Natural killer cell (primary cell): ENCODE measurements around the gene METTL26. TPM values are rescaled to one million over a fixed set of nuclear protein-coding genes. Genes with fewer than 3 reads are reported as not detected.

Experiments
- ATAC-seq, 3 donors: fragments of 150-1000 bp in 2 of 3; fragments of 200-7000 bp in 1 of 3; cut with Tn5 transposase; 1 replicate in 1 of 3; 2 replicates in 2 of 3; pipeline ENCODE4 v1.10.0; 2021; ENCODE audit warnings: mild to moderate bottlenecking in 2 of 3, moderate library complexity in 2 of 3
- DNase-seq, 2 donors: peaks; one replicate each; pipeline versions ENCODE4 v3.0.0 to v3.0.0-alpha.2; 2013 to 2021; ENCODE audit warnings: mixed read lengths in 1 of 2
- H3K27ac ChIP-seq: one replicate; pipeline ENCODE4 v1.5.1; 2013; ENCODE audit warnings: mild to moderate bottlenecking, low read length
- H3K27me3 ChIP-seq: one replicate; pipeline ENCODE4 v1.6.1; 2013; ENCODE audit warnings: low read length; ENCODE audit not compliant: control insufficient read depth, insufficient read depth
- H3K36me3 ChIP-seq: one replicate; pipeline ENCODE4 v1.6.1; 2013; ENCODE audit warnings: low read length; ENCODE audit not compliant: control insufficient read depth, insufficient read depth
- H3K4me1 ChIP-seq: one replicate; pipeline ENCODE4 v1.6.1; 2013; ENCODE audit warnings: low read length; ENCODE audit not compliant: control insufficient read depth, insufficient read depth
- H3K4me3 ChIP-seq: one replicate; pipeline ENCODE4 v1.5.1; 2013; ENCODE audit warnings: low read length
- H3K9me3 ChIP-seq: one replicate; pipeline ENCODE4 v1.6.1; 2013; ENCODE audit warnings: low read length; ENCODE audit not compliant: control insufficient read depth, insufficient read depth
- H3K27ac Mint-ChIP-seq, 2 donors: one replicate each; pipeline ENCODE4 v1.8.0; 2022; ENCODE audit warnings: mild to moderate bottlenecking in 2 of 2, mixed read lengths in 2 of 2, moderate library complexity in 1 of 2
- H3K27me3 Mint-ChIP-seq, 2 donors: one replicate each; pipeline ENCODE4 v1.8.0; 2022; ENCODE audit warnings: low read depth in 2 of 2, mixed read lengths in 2 of 2
- H3K36me3 Mint-ChIP-seq: one replicate; pipeline ENCODE4 v1.8.0; 2022; ENCODE audit warnings: mixed read lengths
- H3K4me1 Mint-ChIP-seq, 2 donors: one replicate each; pipeline ENCODE4 v1.8.0; 2022; ENCODE audit warnings: mixed read lengths in 2 of 2
- H3K4me3 Mint-ChIP-seq: one replicate; pipeline ENCODE4 v1.8.0; 2022; ENCODE audit warnings: mild to moderate bottlenecking, moderate library complexity, mixed read lengths
- H3K9me3 Mint-ChIP-seq, 2 donors: one replicate each; pipeline ENCODE4 v1.8.0; 2022; ENCODE audit warnings: mixed read lengths in 2 of 2
- CTCF ChIP-seq: fragments of 200-600 bp; IDR thresholded peaks from one replicate; pipeline ENCODE4 v1.8.0; 2022; ENCODE audit warnings: antibody characterized with exemption
- WGBS: methylation state at CpG from one replicate; pipeline ENCODE4 v1.1.7; 2013; ENCODE audit warnings: missing lambda C conversion rate; ENCODE audit not compliant: insufficient coverage; 5-methylcytosine and 5-hydroxymethylcytosine counted together
- intact Hi-C: fragments of 100-400 bp; cut with micrococcal nuclease; formaldehyde crosslinking; loops from one replicate; pipeline ENCODE4 v1.14.2; 2022
- total RNA-seq, 4 donors: library from RNA; stranded (reverse); fragments of 120-200 nt in 1 of 4; gene quantifications; one replicate each; pipeline versions ENCODE4 v1.2.3 to v1.2.4, GENCODE V29; 2013 to 2022

Gene METTL26
- total RNA-seq, result 10 to 100 TPM; 33.7 to 36.3 (median 36.1) TPM
- total RNA-seq (2013), result 42.3 TPM

- peaks cover 7 to 18% of the 10 kb centered on the region in 2 donors for H3K4me1 Mint-ChIP-seq
- H3K4me3 Mint-ChIP-seq, result peak within 1 kb of the TSS; percentile 98
- intact Hi-C loops, result loop anchor here (1.0 kb wide), 1 partner anchor 47 kb away; no protein-coding TSS in a partner anchor
- H3K27me3 Mint-ChIP-seq, result peaks cover 0 to 3% of the 10 kb centered on the region in 2 donors
- Histone ChIP-seq H3K4me1 (peaks cover 34% of the 10 kb centered on the region), H3K27me3 (no peaks in the 10 kb centered on the region), H3K36me3 (no peaks in the 10 kb centered on the region), H3K27ac (peak within 1 kb of the TSS; percentile 82), H3K9me3 (no peaks in the 10 kb centered on the region), H3K4me3 (peak within 1 kb of the TSS; percentile 87)
- H3K36me3 Mint-ChIP-seq, result no peaks in the 10 kb centered on the region
- peak within 1 kb of the TSS; percentile 98 to 100 for H3K27ac Mint-ChIP-seq
- under 1% methylated on average over 91 of the region's 91 CpGs for WGBS
- ATAC-seq (peak; percentile 82 to 92 (median 86)), DNase-seq (peak; percentile 96)
- TF ChIP-seq CTCF, result no peak
- H3K9me3 Mint-ChIP-seq, result no peaks in the 10 kb centered on the region
Observed at GRCh38 chr16:636206-637080, at the start of gene METTL26. Gene METTL26 (minus strand): TSS chr16:636305. CDS start chr16:636290, 15 bp downstream.

- Mint-ChIP-seq H3K27me3 (no peaks in the 10 kb centered on the region), H3K36me3 (no peaks in the 10 kb centered on the region), H3K4me1 (peaks cover 2 to 33% of the 10 kb centered on the region in 2 donors), H3K27ac (peak overlapping the region; percentile 78 to 85), H3K4me3 (no peak overlapping the region), H3K9me3 (no peaks in the 10 kb centered on the region)
- no peak overlapping the region for H3K4me3 ChIP-seq
- WGBS, result 96% methylated on average over 61 of the region's 61 CpGs
- TF ChIP-seq CTCF, result no peak
- no peaks in the 10 kb centered on the region for H3K27me3 ChIP-seq
- peak overlapping the region; percentile 82 for H3K27ac ChIP-seq
- no peaks in the 10 kb centered on the region for H3K9me3 ChIP-seq
- ATAC-seq (no peak), DNase-seq (no peak)
- H3K4me1 ChIP-seq, result peaks cover 61% of the 10 kb centered on the region
- intact Hi-C loops, result no loop called here
- peaks cover 21% of the 10 kb centered on the region for H3K36me3 ChIP-seq
Observed at GRCh38 chr16:684961-685696, 49.0 kb upstream of the METTL26 start.

- H3K4me1 Mint-ChIP-seq, result peaks cover 0 to 31% of the 10 kb centered on the region in 2 donors
- H3K36me3 Mint-ChIP-seq, result no peaks in the 10 kb centered on the region
- H3K27me3 Mint-ChIP-seq, result no peaks in the 10 kb centered on the region
- Histone ChIP-seq H3K27ac (peak within 1 kb of the TSS; percentile 82), H3K36me3 (peaks cover 21% of the 10 kb centered on the region), H3K4me3 (peak within 1 kb of the TSS; percentile 54), H3K4me1 (peaks cover 60% of the 10 kb centered on the region), H3K9me3 (no peaks in the 10 kb centered on the region), H3K27me3 (no peaks in the 10 kb centered on the region)
- WGBS, result 2% methylated on average over 91 of the region's 91 CpGs
- intact Hi-C loops, result no loop called here
- no peak for TF ChIP-seq CTCF
- peak; percentile 94 to 97 for DNase-seq
- peak within 1 kb of the TSS; percentile 78 to 85 for H3K27ac Mint-ChIP-seq
- peak; percentile 60 to 77 (median 74) for ATAC-seq
- H3K4me3 Mint-ChIP-seq, result peak within 1 kb of the TSS; percentile 83
- H3K9me3 Mint-ChIP-seq, result no peaks in the 10 kb centered on the region
Observed at GRCh38 chr16:684071-684794, 48.1 kb upstream of the METTL26 start, which contains the start of gene JMJD8. Gene JMJD8 (minus strand): TSS chr16:684334. CDS start chr16:684319, 15 bp downstream.
